Measurements from ENCODE around the gene IGFBPL1.
"Not testable (repeated sequence)": the region's sequence is repeated elsewhere in the genome, so short reads cannot be mapped to it uniquely, and the experiment has no call there.

IGFBPL1 gene

DNA sequence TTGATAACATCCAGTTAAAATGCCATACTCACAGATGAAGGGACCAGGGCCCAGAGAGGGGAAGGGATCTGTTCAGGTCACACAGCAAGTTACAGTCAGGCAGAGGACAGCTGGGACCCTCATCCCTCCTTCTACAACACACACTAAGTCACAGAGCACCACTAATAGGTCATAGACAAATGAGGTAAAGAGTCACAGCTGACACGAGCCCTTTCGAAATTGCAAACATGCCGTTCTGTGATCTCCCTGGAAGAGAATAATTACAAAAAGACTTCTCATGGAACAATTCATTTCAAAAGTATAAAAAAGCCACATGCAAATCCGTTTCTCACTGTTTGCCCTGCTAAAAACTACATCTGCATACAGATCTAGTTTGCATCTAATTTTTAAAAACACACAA is 15.5 kb downstream of the IGFBPL1 start:
- no peak overlapping the region for H3K27ac ChIP-seq
- no peak for TF ChIP-seq ZFX (IDR thresholded peaks at IDR 0.05; ENCODE audit: borderline replicate concordance)
- TF ChIP-seq, protein P1, sequence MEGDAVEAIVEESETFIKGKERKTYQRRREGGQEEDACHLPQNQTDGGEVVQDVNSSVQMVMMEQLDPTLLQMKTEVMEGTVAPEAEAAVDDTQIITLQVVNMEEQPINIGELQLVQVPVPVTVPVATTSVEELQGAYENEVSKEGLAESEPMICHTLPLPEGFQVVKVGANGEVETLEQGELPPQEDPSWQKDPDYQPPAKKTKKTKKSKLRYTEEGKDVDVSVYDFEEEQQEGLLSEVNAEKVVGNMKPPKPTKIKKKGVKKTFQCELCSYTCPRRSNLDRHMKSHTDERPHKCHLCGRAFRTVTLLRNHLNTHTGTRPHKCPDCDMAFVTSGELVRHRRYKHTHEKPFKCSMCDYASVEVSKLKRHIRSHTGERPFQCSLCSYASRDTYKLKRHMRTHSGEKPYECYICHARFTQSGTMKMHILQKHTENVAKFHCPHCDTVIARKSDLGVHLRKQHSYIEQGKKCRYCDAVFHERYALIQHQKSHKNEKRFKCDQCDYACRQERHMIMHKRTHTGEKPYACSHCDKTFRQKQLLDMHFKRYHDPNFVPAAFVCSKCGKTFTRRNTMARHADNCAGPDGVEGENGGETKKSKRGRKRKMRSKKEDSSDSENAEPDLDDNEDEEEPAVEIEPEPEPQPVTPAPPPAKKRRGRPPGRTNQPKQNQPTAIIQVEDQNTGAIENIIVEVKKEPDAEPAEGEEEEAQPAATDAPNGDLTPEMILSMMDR (IDR thresholded peaks at IDR 0.05), result no peak

DNA sequence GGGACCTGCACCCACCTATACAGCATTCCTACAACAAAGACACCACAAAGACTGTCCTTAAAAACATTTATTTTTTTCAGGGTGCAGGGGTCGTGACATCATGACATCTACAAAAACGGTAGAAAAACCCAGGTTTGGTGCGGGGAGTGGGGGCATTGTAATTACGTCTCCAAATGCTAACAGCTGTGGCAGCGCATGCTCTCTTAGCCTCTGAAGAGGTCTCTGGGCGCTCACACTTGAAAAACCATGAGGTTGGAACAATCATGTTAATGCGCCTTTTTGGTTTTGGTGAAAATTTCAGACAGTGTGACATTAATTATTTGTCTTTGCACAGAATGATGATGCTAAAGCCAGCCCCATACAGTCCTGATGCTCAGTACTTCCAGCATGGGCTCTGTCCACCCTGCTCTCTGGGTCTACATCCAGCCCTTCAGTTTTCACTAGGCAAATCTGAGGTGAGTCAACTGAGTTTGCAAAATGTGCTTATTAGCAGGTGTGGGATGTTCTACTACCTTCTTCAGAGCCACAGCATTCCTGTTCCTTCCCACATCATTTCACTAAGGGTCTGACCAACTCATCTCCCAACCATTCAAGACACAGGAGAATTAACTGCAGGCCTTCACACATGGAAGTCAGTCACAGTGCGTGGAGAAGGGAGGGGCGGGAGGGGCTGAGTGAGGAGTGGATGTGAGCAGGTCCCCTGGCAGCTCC is 17.6 kb downstream of the IGFBPL1 start:
- H3K27ac ChIP-seq, result no peak overlapping the region
- TF ChIP-seq ZFX (IDR thresholded peaks at IDR 0.05; ENCODE audit: borderline replicate concordance), result no peak

DNA sequence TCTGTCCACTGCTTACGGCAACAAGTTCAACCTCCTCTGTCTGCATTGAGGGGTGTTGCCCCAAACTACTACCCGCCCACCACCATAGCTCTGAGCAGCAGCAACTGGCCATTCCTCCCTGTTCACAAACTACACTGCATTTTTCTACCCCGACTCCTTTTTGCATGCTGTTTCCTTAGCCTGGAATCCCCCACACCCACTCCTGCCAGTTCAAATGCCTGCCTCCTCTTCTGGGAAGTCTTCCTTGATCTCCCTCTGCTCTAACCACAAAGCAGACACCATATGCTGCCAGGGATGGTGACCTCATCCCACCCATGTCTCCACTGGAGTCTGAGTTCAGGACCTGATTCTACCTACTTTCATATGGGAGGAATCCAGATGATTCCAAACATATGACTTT is 18.5 kb downstream of the IGFBPL1 start:
- TF ChIP-seq ZFX (IDR thresholded peaks at IDR 0.05; ENCODE audit: borderline replicate concordance), result no peak
- TF ChIP-seq, protein P1 (IDR thresholded peaks at IDR 0.05), result no peak
- no peak overlapping the region for H3K27ac ChIP-seq

DNA sequence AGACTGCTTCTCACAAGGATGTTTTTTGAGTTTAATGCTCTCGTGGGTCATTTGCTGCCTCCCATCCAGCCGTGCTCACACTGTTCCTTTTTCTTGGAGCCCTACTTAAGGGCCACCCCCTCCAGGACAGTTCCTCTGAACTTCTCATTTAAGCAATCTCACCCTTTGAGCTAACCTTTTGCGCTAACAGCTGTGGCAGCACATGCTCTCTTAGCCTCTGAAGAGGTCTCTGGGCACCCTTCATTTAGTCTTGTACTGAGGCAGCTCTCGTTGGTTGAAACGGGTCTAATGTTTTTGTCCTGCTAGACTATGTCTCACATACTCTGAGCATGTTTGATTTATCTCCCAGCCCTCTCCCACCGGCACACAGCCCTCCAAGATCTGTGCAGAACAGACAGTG is 19.9 kb downstream of the IGFBPL1 start:
- TF ChIP-seq ZFX (IDR thresholded peaks at IDR 0.05; ENCODE audit: borderline replicate concordance), result no peak
- TF ChIP-seq, protein P1 (IDR thresholded peaks at IDR 0.05), result no peak
- H3K27ac ChIP-seq, result no peak overlapping the region

DNA sequence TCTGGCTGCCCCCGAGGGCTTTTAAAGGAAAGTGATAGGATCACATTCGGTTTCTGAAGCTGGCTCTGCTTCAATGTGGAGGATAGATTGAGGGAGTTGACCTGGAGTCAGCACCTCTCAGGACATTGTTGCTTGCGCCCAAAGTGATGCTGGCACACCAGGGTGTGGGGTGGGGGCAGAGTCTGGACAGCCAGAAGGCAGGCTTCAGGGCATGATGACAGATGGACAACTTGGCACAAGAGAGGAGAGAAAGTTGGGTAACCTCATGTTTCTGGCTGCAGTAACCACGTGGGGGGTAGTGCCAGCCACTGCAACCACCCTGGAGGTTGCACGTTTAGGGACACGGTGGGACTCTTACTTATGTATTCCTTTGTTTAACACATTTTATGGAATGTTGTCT is 22.3 kb downstream of the IGFBPL1 start:
- no peak for TF ChIP-seq ZFX (IDR thresholded peaks at IDR 0.05; ENCODE audit: borderline replicate concordance)
- TF ChIP-seq, protein P1 (IDR thresholded peaks at IDR 0.05), result no peak
- H3K27ac ChIP-seq, result no peak overlapping the region

DNA sequence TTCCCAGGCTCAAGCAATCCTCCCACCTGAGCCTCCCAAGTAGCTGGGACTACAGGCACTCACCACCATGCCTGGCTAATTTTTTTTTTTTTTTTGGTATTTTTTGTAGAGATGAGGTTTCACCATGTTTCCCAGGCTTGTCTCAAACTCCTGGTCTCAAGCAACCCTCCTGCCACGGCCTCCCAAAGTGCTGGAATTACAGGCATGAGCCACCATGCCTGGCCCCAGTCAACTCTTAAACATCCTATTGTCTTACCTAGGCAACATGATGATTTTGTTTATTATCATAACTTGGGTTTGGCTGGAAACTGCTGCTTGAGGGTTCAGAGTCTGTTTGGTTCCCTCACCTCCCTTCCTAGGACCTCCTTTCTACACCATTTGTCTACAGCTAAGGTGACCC is 25.1 kb downstream of the IGFBPL1 start:
- H3K27ac ChIP-seq, result not testable (repeated sequence)

DNA sequence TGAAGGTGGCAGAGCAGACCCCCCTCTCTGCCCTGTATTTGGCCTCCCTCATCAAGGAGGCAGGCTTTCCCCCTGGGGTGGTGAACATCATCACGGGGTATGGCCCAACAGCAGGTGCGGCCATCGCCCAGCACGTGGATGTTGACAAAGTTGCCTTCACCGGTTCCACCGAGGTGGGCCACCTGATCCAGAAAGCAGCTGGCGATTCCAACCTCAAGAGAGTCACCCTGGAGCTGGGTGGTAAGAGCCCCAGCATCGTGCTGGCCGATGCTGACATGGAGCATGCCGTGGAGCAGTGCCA is 27.9 kb downstream of the IGFBPL1 start:
- no peak for TF ChIP-seq ZFX (IDR thresholded peaks at IDR 0.05; ENCODE audit: borderline replicate concordance)
- TF ChIP-seq, protein P1 (IDR thresholded peaks at IDR 0.05), result no peak
- H3K27ac ChIP-seq, result no peak overlapping the region

DNA sequence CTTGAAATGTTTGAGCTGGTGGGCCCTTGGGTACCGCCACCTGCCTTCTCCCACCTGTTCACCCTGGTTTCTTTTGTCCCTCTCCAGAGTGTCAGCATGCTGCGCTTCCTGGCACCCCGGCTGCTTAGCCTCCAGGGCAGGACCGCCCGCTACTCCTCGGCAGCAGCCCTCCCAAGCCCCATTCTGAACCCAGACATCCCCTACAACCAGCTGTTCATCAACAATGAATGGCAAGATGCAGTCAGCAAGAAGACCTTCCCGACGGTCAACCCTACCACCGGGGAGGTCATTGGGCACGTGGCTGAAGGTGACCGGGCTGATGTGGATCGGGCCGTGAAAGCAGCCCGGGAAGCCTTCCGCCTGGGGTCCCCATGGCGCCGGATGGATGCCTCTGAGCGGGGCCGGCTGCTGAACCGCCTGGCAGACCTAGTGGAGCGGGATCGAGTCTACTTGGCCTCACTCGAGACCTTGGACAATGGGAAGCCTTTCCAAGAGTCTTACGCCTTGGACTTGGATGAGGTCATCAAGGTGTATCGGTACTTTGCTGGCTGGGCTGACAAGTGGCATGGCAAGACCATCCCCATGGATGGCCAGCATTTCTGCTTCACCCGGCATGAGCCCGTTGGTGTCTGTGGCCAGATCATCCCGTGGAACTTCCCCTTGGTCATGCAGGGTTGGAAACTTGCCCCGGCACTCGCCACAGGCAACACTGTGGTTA is 28.4 kb downstream of the IGFBPL1 start:
- no peak for TF ChIP-seq ZFX (IDR thresholded peaks at IDR 0.05; ENCODE audit: borderline replicate concordance)
- TF ChIP-seq, protein P1 (IDR thresholded peaks at IDR 0.05), result no peak

More for the DNA sequence above, 28.4 kb downstream of the IGFBPL1 start:
- H3K27ac ChIP-seq, result no peak overlapping the region
